GM18907 (cell line): ENCODE measurements around the gene BIN1.

Source experiments
- ATAC-seq: cut with Tn5 transposase; IDR thresholded peaks from one replicate; pipeline ENCODE4 v1.9.1; 2021; ENCODE audit warnings: mild to moderate bottlenecking, moderate library complexity; ENCODE audit not compliant: unreplicated experiment

BIN1 gene

GRCh38 chr2:127076924-127077323, 30.0 kb downstream of the BIN1 start:
- no peak for ATAC-seq

DNA sequence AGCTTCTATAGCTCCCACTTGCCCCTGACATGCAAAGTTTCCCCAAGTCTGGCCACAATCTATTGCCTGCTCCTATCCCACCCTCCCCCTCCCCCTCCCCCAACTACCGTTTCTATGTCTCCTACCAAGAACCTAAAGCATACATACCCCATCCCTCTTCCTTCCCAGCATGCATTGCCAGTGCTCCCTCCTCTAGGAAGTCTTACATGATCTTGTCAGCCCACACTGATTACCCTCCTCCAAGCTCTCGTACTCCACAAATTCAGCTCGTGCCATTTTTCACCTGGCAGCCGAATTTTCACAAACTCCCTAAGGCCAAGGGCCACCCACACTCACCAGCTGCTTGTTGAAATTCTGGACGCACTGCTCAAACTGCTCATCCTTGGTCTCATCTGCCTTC, 30.7 kb downstream of the BIN1 start:
- no peak for ATAC-seq

DNA sequence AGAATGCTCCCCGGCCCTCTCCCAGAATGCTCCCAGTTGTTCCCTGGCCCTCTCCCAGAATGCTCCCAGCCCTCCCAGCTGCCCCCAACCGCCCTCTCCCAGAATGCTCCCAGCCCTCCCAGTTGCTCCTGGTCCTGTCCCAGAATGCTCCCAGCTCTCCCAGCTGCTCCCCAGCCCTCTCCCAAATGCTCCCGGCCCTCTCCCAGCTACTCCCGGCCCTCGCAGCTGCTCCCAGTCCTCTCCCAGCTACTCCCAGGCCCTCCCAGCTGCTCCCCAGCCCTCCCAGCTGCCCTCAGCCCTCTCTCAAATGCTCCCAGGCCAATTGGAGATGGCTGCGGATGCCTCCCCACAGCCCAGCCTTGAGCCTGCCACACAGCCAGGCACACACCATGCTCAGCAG, 31.1 kb downstream of the BIN1 start:
- ATAC-seq: no peak

- ATAC-seq: no peak
These were observed 32.0 kb downstream of the BIN1 start for GRCh38 chr2:127074936-127075335.

DNA sequence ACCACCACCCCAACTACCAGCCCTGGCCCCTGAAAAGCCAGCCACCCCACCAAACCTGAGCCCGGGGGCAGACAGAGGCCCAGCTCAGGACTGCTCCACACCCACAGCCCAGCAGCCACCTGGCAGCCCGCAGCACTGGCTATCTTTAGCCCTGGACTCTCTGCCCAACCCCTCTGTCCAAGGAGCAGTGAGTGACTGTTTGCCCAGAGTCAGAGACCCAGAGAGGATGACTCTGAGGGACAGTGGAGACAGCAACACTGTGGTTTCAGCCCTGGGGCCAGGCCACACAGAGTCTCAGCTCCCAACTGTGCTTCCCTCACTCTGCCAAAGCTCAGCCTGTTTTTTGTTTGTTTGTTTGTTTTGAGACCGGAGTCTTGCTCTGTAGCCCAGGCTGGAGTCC, 32.6 kb downstream of the BIN1 start:
- no peak for ATAC-seq

GRCh38 chr2:127072970-127073369, 34.0 kb downstream of the BIN1 start:
- ATAC-seq: no peak

GRCh38 chr2:127072396-127072795, 34.6 kb downstream of the BIN1 start:
- no peak for ATAC-seq

- ATAC-seq: no peak
These were observed 35.0 kb downstream of the BIN1 start for GRCh38 chr2:127071901-127072328.

- ATAC-seq: no peak
These were observed 36.7 kb downstream of the BIN1 start for GRCh38 chr2:127070221-127070620.

DNA sequence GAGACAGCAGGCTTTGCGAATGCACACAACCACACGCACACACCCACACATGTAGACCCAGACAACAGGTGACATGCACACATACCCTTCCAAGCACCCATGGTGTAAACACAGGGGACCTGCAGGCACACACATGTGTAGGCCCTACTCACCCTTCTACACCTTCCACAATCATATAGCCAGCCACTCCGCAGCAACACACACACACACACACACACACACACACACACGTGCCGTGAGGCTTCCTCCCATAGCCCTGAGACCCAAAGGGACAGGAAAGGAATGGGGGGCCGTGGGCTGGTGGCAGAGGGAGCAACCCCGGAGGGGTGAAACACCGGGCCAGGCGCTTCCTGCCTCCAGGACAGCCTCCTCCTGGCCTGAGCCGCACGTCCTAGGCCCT, 37.4 kb downstream of the BIN1 start:
- no peak for ATAC-seq

DNA sequence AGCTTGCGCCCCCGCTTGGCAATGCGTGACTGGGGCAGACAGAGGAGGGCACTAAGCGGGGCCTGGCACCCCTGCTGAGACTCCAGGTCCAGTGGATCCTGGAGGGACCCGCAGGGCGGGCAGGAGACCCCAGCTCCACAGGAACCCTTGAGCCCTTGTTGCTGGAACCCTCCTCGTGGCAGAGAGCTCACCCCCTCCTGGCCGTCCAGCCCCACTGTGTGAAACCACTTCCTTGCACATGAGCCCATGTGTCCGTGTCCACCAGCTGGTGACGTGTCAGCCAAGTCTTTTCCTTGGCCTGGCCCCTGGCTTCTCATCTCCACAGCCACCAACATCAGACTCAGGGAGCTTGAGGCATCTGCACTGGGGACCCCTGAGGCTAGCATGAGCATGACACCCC, 38.0 kb downstream of the BIN1 start:
- ATAC-seq: no peak

DNA sequence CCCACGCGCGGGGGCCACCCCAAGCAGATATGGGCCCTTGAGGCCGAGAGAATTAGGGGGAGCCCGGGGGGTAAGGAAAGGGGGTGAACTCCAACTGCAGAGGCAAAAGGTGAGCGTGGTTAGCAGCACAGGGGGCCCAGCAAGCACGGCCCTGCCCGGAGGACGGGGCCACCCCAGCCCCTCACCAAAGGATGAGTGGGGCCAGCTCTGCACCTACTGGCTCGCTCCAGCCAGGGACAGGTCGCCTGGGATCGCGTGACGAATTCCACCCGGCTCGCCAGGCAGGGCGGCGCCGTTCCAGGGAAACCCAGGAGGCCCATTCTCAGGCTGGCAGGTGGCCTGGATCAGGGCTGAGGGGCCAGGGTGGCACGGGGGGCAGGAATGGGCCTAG, 38.6 kb downstream of the BIN1 start:
- ATAC-seq: no peak

DNA sequence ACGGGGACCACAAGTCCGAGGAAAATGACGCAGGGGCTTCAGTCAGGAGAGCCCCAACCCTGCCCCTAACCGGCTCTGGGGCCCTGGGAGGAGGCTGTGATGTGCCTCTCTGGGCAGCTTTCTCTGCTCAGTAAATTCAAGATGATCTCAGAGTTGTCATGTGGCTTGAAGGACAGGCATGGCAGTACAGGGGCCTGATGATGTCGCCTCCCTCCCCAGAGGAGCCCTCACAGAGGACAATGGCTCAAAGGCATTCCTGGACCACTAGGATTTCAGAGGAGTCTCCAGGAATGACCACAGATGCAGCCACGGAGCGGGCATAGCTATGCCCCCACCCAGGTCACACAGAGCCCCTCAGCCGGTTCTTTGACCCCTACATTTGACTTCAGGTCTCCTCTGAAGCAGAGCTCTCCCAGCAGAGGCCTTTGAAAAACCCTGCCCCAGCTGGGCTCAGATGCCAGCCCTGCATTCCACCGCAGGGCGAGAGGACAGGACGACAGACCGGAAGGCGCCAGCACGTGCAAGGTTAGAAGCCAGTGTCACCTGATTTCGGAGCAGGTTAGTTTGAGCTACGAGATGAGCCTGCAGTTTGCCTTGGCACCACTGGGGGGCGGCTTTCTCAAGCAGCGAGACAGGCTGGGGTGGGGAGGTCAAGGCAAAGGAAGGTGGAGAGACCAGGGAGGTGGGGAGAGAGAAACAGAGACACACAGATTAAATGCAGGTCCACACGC, 39.2 kb downstream of the BIN1 start:
- peak; percentile 37 for ATAC-seq

DNA sequence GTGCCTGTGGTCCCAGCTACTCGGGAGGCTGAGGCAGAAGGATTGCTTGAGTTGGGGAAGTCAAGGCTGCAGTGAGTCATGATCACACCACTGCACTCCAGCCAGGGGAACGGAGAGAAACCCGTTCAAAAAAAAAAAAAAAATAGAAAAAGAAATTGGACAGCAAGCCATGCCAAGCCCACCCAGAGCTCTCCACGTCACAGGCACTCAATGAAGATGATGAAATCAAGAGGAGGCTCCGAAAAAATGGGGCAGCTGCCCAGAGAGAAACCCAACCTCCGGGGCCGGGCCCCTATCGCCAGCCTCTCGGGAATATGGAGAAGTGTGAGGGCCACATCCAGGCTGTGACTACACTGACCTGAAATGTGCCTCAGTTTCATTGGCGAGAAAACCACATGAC, 40.0 kb downstream of the BIN1 start:
- ATAC-seq: no peak

GRCh38 chr2:127065940-127066318, 41.0 kb downstream of the BIN1 start:
- no peak for ATAC-seq

DNA sequence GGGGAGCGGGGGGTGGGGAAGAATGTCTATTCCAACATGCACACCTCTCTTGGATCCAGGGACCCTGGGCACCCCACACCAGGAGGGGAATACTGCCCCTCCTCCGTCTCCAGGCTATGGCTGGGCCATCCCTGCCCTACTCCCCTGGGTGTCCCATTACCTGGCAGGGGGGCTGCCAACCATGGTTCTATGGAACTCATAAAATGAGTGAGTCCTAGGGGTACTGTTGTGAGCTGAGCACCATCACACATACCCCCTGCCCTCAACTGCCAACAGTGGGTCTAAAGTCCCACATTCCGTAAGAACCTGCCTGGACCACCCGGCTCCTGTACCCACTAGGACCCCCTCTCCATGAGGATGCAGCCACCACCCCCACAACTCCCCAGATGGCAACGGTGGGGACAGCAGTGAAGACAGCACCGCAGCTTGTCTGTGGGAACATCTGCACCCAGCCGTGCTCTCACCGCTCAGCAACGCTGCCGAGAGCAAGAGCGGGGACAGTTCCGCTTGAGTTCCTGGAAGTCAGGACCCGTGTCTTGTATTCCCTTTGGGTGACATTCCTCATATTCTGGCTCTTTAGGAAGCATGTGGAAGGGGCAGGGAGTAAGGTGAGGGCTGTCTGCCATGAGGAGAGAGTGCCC, 41.5 kb downstream of the BIN1 start:
- ATAC-seq: no peak

GRCh38 chr2:127064642-127065250, 42.2 kb downstream of the BIN1 start:
- peak; percentile 87 for ATAC-seq

GRCh38 chr2:127063701-127064590, 43.0 kb downstream of the BIN1 start:
- ATAC-seq: no peak

- no peak for ATAC-seq
These were observed 45.3 kb downstream of the BIN1 start for GRCh38 chr2:127061375-127062273.

GRCh38 chr2:127060264-127060945, 46.5 kb downstream of the BIN1 start:
- no peak for ATAC-seq
